Measurements from ENCODE around the gene GABBR2. TPM values are rescaled to one million over a fixed set of nuclear protein-coding genes. Genes with fewer than 3 reads are reported as not detected.

GABBR2 gene
- total RNA-seq, 4 donors from 2014 or later = not detected

DNA sequence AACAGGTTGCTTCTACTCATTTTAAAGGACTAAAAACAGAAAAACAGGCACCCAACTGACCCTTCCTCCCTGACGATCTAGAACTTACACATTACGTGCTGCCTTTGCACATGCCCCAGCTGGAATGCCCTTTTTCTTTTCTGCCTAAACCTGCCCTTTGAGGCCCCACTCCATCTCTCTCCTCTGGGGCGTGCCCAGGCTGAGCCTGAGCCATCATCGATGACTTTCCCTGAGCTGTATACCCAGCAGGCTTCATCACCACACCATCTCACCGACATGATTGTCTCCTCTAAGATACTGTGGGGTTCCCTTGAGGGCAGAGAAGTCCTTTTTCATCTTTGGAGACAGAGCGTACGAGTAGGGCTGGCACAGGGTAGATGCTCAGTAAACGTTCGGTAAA, 24.1 kb upstream of the GABBR2 start:
- TF ChIP-seq, protein P1, sequence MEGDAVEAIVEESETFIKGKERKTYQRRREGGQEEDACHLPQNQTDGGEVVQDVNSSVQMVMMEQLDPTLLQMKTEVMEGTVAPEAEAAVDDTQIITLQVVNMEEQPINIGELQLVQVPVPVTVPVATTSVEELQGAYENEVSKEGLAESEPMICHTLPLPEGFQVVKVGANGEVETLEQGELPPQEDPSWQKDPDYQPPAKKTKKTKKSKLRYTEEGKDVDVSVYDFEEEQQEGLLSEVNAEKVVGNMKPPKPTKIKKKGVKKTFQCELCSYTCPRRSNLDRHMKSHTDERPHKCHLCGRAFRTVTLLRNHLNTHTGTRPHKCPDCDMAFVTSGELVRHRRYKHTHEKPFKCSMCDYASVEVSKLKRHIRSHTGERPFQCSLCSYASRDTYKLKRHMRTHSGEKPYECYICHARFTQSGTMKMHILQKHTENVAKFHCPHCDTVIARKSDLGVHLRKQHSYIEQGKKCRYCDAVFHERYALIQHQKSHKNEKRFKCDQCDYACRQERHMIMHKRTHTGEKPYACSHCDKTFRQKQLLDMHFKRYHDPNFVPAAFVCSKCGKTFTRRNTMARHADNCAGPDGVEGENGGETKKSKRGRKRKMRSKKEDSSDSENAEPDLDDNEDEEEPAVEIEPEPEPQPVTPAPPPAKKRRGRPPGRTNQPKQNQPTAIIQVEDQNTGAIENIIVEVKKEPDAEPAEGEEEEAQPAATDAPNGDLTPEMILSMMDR (IDR thresholded peaks at IDR 0.05) = no peak
- DNase-seq (ENCODE audit: low spot score) = no peak
- no peak for ATAC-seq (ENCODE audit: low FRiP score)

- DNase-seq (ENCODE audit: low spot score) = no peak
- no peak for ATAC-seq (ENCODE audit: low FRiP score)
- TF ChIP-seq, protein P1 (IDR thresholded peaks at IDR 0.05) = no peak
Observed at GRCh38 chr9:98732091-98732490, 23.4 kb upstream of the GABBR2 start.

DNA sequence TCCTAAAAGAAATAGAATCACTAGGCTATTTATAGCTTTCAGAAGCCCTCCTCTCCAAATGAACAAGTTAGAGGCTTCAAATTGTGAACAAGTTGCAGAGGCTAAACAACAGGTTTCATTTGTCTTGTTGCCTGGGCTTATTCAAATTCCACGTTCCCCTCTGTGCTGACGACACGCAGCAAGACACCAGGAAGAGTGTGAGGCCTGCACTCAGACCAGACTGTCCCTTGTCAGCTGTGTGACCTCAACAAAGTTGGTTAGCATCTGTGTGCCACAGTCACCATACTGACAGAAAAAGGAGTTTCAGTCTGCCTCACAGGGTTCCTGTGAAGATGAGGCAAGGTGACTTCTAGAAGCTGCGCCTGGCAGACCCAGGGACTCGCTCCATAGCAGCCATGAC, 22.1 kb upstream of the GABBR2 start:
- TF ChIP-seq, protein P1 (IDR thresholded peaks at IDR 0.05) = no peak
- DNase-seq (ENCODE audit: low spot score) = no peak

GRCh38 chr9:98728500-98728899, 19.8 kb upstream of the GABBR2 start:
- TF ChIP-seq, protein P1 (IDR thresholded peaks at IDR 0.05) = no peak
- no peak for ATAC-seq (ENCODE audit: low FRiP score)
- DNase-seq (ENCODE audit: low spot score) = no peak

More for the DNA sequence above, 22.1 kb upstream of the GABBR2 start:
- no peak for ATAC-seq (ENCODE audit: low FRiP score)

DNA sequence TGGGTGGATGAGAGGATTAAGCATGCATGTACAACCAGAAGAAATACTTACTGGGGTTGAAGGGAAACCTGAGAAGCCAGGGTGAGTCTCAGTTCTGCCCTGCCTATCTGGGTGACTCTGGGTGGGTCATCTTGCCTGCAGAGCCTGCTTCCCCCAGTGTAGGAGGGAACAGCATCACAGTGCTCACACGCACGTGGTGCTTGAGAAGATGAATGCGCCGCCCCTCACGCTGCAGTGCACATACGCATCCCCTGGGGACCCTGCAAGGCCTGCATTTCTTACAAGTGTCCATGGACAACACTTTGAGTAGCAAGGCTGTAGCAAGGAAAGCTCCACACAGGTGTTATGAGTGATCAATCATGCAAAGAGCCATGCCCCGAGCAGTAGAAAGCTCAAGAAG, 18.7 kb upstream of the GABBR2 start:
- DNase-seq (ENCODE audit: low spot score) (no peak), ATAC-seq (ENCODE audit: low FRiP score) (no peak)
- TF ChIP-seq, protein P1 (IDR thresholded peaks at IDR 0.05) = no peak

DNA sequence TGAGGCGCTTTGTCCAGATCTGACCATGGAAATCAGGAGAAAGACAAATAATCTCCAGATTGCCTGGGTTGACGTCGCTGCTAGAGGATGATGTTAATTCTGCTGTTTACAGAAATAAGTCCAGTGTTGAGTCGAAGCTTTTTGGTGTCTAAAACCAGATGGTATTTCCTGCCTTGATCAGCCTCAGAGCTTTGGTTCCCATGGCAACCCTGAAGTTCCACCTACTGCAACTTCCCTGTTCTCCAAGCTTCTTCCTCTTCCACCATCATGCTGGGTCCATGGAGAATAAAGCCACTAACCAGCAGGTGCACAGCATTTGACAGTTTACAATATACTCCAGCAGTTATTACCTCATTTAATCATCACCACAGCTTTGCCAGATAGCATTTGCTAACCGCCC, 18.0 kb upstream of the GABBR2 start:
- DNase-seq (ENCODE audit: low spot score) (no peak), ATAC-seq (ENCODE audit: low FRiP score) (no peak)
- TF ChIP-seq, protein P1 (IDR thresholded peaks at IDR 0.05) = no peak

DNA sequence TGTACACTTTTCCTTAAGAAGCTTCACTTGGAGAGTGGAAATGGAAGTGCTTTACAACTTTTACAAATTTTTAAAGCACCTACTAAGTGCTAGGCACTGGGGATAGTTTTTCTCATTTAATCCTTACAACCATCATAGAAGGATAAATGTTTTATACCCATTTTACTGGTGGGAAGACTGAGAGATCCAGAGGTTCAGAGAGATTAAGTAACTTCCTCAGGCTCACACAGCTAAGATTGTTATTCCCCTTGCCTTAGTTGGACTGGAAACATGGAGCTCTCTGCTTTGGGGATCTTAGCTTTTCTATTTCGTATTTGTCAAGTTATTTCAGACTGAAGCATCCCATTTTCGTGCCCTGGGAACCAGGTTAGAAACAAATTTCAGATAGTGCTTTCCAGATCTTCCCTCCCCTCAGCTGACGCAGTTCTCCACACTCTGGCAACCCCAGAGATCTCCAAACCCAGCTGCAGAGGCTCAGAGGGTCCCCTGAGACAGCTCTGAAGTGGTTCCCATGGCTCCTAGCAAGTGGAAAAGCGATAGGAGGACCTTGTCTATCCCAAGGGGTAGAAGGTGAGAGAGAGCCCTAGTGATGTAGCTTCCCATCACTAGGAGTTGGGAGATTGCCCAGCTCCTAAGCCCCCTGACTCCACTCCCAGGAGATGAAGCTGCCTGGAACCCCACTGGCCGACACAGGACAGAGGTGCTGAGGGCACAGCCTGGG, 16.2 kb upstream of the GABBR2 start:
- DNase-seq (ENCODE audit: low spot score) (no peak), ATAC-seq (ENCODE audit: low FRiP score) (no peak)
- TF ChIP-seq, protein P1 (IDR thresholded peaks at IDR 0.05) = no peak

Data from omental fat pad (tissue), 4 donors.